SK-N-SH treated with all-trans-retinoic acid at 6 μM for 48 hours (cell line): ENCODE results near the gene CCDC3.

Experiments
- ATAC-seq: fragments of 200-7000 bp; cut with Tn5 transposase; 3 replicates; pipeline ENCODE4 v1.9.1; 2020; ENCODE audit warnings: mild to moderate bottlenecking, moderate library complexity
- ARNTL ChIP-seq: fragments of 450-650 bp; formaldehyde crosslinking; IDR thresholded peaks from 2 replicates; pipeline ENCODE4 v1.5.0; 2020; ENCODE audit warnings: low read depth, mild to moderate bottlenecking, moderate library complexity, borderline replicate concordance
- BACH2 ChIP-seq: fragments of 250-450 bp; sonication (Bioruptor Pico); IDR thresholded peaks from 2 replicates; pipeline ENCODE4 v1.9.0; 2021; ENCODE audit warnings: mild to moderate bottlenecking, borderline replicate concordance
- CREB5 ChIP-seq: fragments of 250-450 bp; sonication (Bioruptor Pico); IDR thresholded peaks from 2 replicates; pipeline ENCODE4 v1.5.1; 2020; ENCODE audit warnings: low read depth, mild to moderate bottlenecking, moderate library complexity
- CSDC2 ChIP-seq: fragments of 250-450 bp; sonication (Bioruptor Pico); IDR thresholded peaks from 2 replicates; pipeline ENCODE4 v1.5.0; 2020; ENCODE audit warnings: mild to moderate bottlenecking, moderate library complexity
- CSRNP3 ChIP-seq: fragments of 250-450 bp; sonication (Bioruptor Pico); IDR thresholded peaks from 2 replicates; pipeline ENCODE4 v1.5.1; 2021; ENCODE audit warnings: mild to moderate bottlenecking, moderate library complexity
- ESRRG ChIP-seq: fragments of 250-450 bp; sonication (Bioruptor Pico); IDR thresholded peaks from 2 replicates; pipeline ENCODE4 v1.6.1; 2021; ENCODE audit warnings: mild to moderate bottlenecking
- GLIS3 ChIP-seq: fragments of 250-450 bp; sonication (Bioruptor Pico); IDR thresholded peaks from 2 replicates; pipeline ENCODE4 v1.5.0; 2020; ENCODE audit warnings: mild to moderate bottlenecking, moderate library complexity
- ISL1 ChIP-seq: fragments of 250-450 bp; sonication (Bioruptor Pico); IDR thresholded peaks from 2 replicates; pipeline ENCODE4 v2.1.2; 2022; ENCODE audit warnings: mild to moderate bottlenecking, moderate library complexity
- OSR1 ChIP-seq: fragments of 250-450 bp; sonication (Bioruptor Pico); IDR thresholded peaks from 2 replicates; pipeline ENCODE4 v1.8.0; 2022; ENCODE audit warnings: moderate library complexity, mild to moderate bottlenecking, inconsistent platforms
- PATZ1 ChIP-seq: fragments of 250-450 bp; sonication (Bioruptor Pico); IDR thresholded peaks from 2 replicates; pipeline ENCODE4 v1.8.0; 2020; ENCODE audit warnings: mild to moderate bottlenecking, moderate library complexity, borderline replicate concordance
- POU6F1 ChIP-seq: fragments of 250-450 bp; sonication (Bioruptor Pico); IDR thresholded peaks from 2 replicates; pipeline ENCODE4 v1.8.0; 2021; ENCODE audit warnings: low read depth, mild to moderate bottlenecking, moderate library complexity, borderline replicate concordance
- PPARA ChIP-seq: fragments of 250-450 bp; sonication (Bioruptor Pico); IDR thresholded peaks from 2 replicates; pipeline ENCODE4 v1.5.0; 2020; ENCODE audit warnings: mild to moderate bottlenecking, borderline replicate concordance
- RARB ChIP-seq: fragments of 250-450 bp; sonication (Bioruptor Pico); IDR thresholded peaks from 2 replicates; pipeline ENCODE4 v1.8.0; 2021; ENCODE audit warnings: mild to moderate bottlenecking, moderate library complexity
- SNAI2 ChIP-seq: fragments of 250-450 bp; sonication (Bioruptor Pico); IDR thresholded peaks from 2 replicates; pipeline ENCODE4 v1.5.0; 2020; ENCODE audit warnings: mild to moderate bottlenecking, moderate library complexity
- TCF4 ChIP-seq: fragments of 250-450 bp; sonication (Bioruptor Pico); IDR thresholded peaks from 2 replicates; pipeline ENCODE4 v1.8.0; 2021; ENCODE audit warnings: mild to moderate bottlenecking, moderate library complexity, borderline replicate concordance
- TOX ChIP-seq: fragments of 250-450 bp; sonication (Bioruptor Pico); IDR thresholded peaks from 2 replicates; pipeline ENCODE4 v1.8.0; 2021; ENCODE audit warnings: mild to moderate bottlenecking, moderate library complexity, borderline replicate concordance
- TSHZ2 ChIP-seq: fragments of 250-450 bp; sonication (Bioruptor Pico); IDR thresholded peaks from 2 replicates; pipeline ENCODE4 v1.5.0; 2020; ENCODE audit warnings: mild to moderate bottlenecking, moderate library complexity
- ZC3H10 ChIP-seq: fragments of 250-450 bp; sonication (Bioruptor Pico); IDR thresholded peaks from 2 replicates; pipeline ENCODE4 v1.5.1; 2021; ENCODE audit warnings: mild to moderate bottlenecking, moderate library complexity
- ZFP3 ChIP-seq: fragments of 250-450 bp; sonication (Bioruptor Pico); IDR thresholded peaks from 2 replicates; pipeline ENCODE4 v1.5.0; 2020; ENCODE audit warnings: mild to moderate bottlenecking, moderate library complexity
- ZFP30 ChIP-seq: fragments of 450-650 bp; formaldehyde crosslinking; IDR thresholded peaks from 2 replicates; pipeline ENCODE4 v1.5.0; 2022; ENCODE audit warnings: mild to moderate bottlenecking, moderate library complexity
- ZNF565 ChIP-seq: fragments of 450-650 bp; formaldehyde crosslinking; conservative IDR thresholded peaks from 2 replicates; pipeline ENCODE4 v1.5.0; 2020; ENCODE audit warnings: low read depth, mild to moderate bottlenecking, moderate library complexity
- ZNF70 ChIP-seq: fragments of 450-650 bp; formaldehyde crosslinking; IDR thresholded peaks from 2 replicates; pipeline ENCODE4 v1.5.0; 2020; ENCODE audit warnings: mild to moderate bottlenecking, moderate library complexity
- ZNF8 ChIP-seq: fragments of 450-650 bp; formaldehyde crosslinking; IDR thresholded peaks from 2 replicates; pipeline ENCODE4 v1.5.0; 2020; ENCODE audit warnings: mild to moderate bottlenecking, moderate library complexity

Gene CCDC3

GRCh38 chr10:13043520-13043919 is 42.0 kb upstream of the CCDC3 start:
- no peak for ATAC-seq
- TF ChIP-seq TOX (no peak), RARB (CRISPR knock-in tag) (no peak), OSR1 (no peak), ZNF565 (CRISPR knock-in tag) (no peak)

GRCh38 chr10:13039761-13040160 is 38.2 kb upstream of the CCDC3 start:
- no peak for ATAC-seq
- TF ChIP-seq CSDC2 (CRISPR knock-in tag) (no peak), TOX (no peak), ZNF8 (CRISPR knock-in tag) (no peak), RARB (CRISPR knock-in tag) (no peak), ZNF70 (CRISPR knock-in tag) (no peak), TCF4 (no peak), ISL1 (CRISPR knock-in tag) (no peak), ESRRG (no peak), PPARA (CRISPR knock-in tag) (no peak), ARNTL (CRISPR knock-in tag) (no peak), TSHZ2 (no peak), ZFP3 (CRISPR knock-in tag) (no peak), OSR1 (no peak), GLIS3 (no peak), CREB5 (CRISPR knock-in tag) (no peak), CSRNP3 (CRISPR knock-in tag) (no peak)

- TF ChIP-seq POU6F1 (CRISPR knock-in tag) (no peak), ZFP3 (CRISPR knock-in tag) (no peak), ESRRG (no peak), RARB (CRISPR knock-in tag) (no peak), TOX (no peak), OSR1 (no peak), PPARA (CRISPR knock-in tag) (no peak), ZNF8 (CRISPR knock-in tag) (no peak), SNAI2 (CRISPR knock-in tag) (no peak), TSHZ2 (no peak), CSDC2 (CRISPR knock-in tag) (no peak), ZC3H10 (CRISPR knock-in tag) (no peak), ZFP30 (CRISPR knock-in tag) (no peak), CREB5 (CRISPR knock-in tag) (no peak), BACH2 (CRISPR knock-in tag) (no peak), TCF4 (no peak), PATZ1 (no peak)
- TF ChIP-seq, all 23 proteins: peak for 0
- ATAC-seq, result no peak
These were observed 36.9 kb upstream of the CCDC3 start for GRCh38 chr10:13038391-13038790.
